CD14-positive monocyte (primary cell): ENCODE data around the gene CAPN11. TPM values are rescaled to one million over a fixed set of nuclear protein-coding genes. Genes with fewer than 3 reads are reported as not detected.

ENCODE experiments used
- DNase-seq, 3 donors: peaks; one replicate each; pipeline ENCODE4 v3.0.0-alpha.2; 2011 to 2022
- H2AFZ ChIP-seq: 2 replicates; pipeline ENCODE4 v1.6.0; 2012; ENCODE audit warnings: mild to moderate bottlenecking, low read depth, low read length, inconsistent platforms; ENCODE audit not compliant: insufficient read depth, poor library complexity, severe bottlenecking
- H3K27ac ChIP-seq, 2 donors: 1 replicate in 1 of 2; 2 replicates in 1 of 2; pipeline ENCODE4 v1.5.1; 2012 to 2013; ENCODE audit warnings: low read length in 2 of 2, control low read depth in 1 of 2, inconsistent platforms in 1 of 2, low read depth in 1 of 2, mild to moderate bottlenecking in 1 of 2
- H3K27me3 ChIP-seq, 2 donors: one replicate each; pipeline versions ENCODE4 v1.6.0 to v1.6.1; 2011 to 2013; ENCODE audit warnings: low read length in 2 of 2; ENCODE audit not compliant: control insufficient read depth in 2 of 2, insufficient read depth in 2 of 2
- H3K36me3 ChIP-seq, 2 donors: replicated peaks in 1 of 2; 1 replicate in 1 of 2; 2 replicates in 1 of 2; pipeline versions ENCODE4 v1.5.1 to v1.6.1; 2012 to 2013; ENCODE audit warnings: low read length in 2 of 2, control low read depth in 1 of 2, inconsistent platforms in 1 of 2, mild to moderate bottlenecking in 1 of 2; ENCODE audit not compliant: insufficient read depth in 2 of 2, control insufficient read depth in 1 of 2
- H3K4me1 ChIP-seq, 2 donors: 1 replicate in 1 of 2; 2 replicates in 1 of 2; pipeline versions ENCODE4 v1.5.1 to v1.6.1; 2012 to 2013; ENCODE audit warnings: low read length in 2 of 2, control low read depth in 1 of 2, inconsistent platforms in 1 of 2, mild to moderate bottlenecking in 1 of 2, moderate library complexity in 1 of 2; ENCODE audit not compliant: insufficient read depth in 2 of 2, control insufficient read depth in 1 of 2
- H3K4me2 ChIP-seq: replicated peaks from 2 replicates; pipeline ENCODE3; 2012; ENCODE audit warnings: low read length, moderate library complexity, mild to moderate bottlenecking; ENCODE audit not compliant: poor library complexity, severe bottlenecking; ENCODE audit errors: extremely low read depth
- H3K4me3 ChIP-seq, 3 experiments: fragments of 200-600 bp in 1 of 3; sonication (generic) in 1 of 3; replicated peaks in 1 of 3; 1 replicate in 2 of 3; 2 replicates in 1 of 3; pipeline ENCODE4 v1.5.1; 2011 to 2013; ENCODE audit warnings: low read length in 3 of 3, mild to moderate bottlenecking in 3 of 3, control low read depth in 2 of 3, low read depth in 2 of 3, inconsistent platforms in 1 of 3, moderate library complexity in 1 of 3
- H3K79me2 ChIP-seq: 2 replicates; pipeline ENCODE4 v1.6.0; 2012; ENCODE audit warnings: mild to moderate bottlenecking, control low read depth, inconsistent platforms, low read length, moderate library complexity; ENCODE audit not compliant: insufficient read depth
- H3K9ac ChIP-seq: 2 replicates; pipeline ENCODE4 v1.6.0; 2017; ENCODE audit warnings: low read length, mild to moderate bottlenecking; ENCODE audit not compliant: insufficient read depth, poor library complexity, severe bottlenecking
- H3K9me3 ChIP-seq, 2 donors: replicated peaks in 1 of 2; 1 replicate in 1 of 2; 2 replicates in 1 of 2; pipeline versions ENCODE4 v1.5.1 to v1.6.1; 2012 to 2013; ENCODE audit warnings: low read length in 2 of 2, control low read depth in 1 of 2; ENCODE audit not compliant: control insufficient read depth in 1 of 2, insufficient read depth in 1 of 2
- H4K20me1 ChIP-seq: 2 replicates; pipeline ENCODE4 v1.6.0; 2012; ENCODE audit warnings: mild to moderate bottlenecking, low read length, control low read depth, moderate library complexity; ENCODE audit not compliant: insufficient read depth
- H3K27ac Mint-ChIP-seq, 7 donors: one replicate each; pipeline ENCODE4 v1.8.0; 2020; ENCODE audit warnings: mild to moderate bottlenecking in 7 of 7, mixed read lengths in 7 of 7, moderate library complexity in 6 of 7, inconsistent platforms in 2 of 7
- H3K27me3 Mint-ChIP-seq, 3 donors: one replicate each; pipeline ENCODE4 v1.8.0; 2021 to 2022; ENCODE audit warnings: low read depth in 3 of 3, mild to moderate bottlenecking in 3 of 3, mixed read lengths in 3 of 3, moderate library complexity in 3 of 3, inconsistent platforms in 1 of 3
- H3K36me3 Mint-ChIP-seq, 2 donors: one replicate each; pipeline ENCODE4 v1.8.0; 2020; ENCODE audit warnings: mixed read lengths in 2 of 2, inconsistent platforms in 1 of 2, mild to moderate bottlenecking in 1 of 2
- H3K4me1 Mint-ChIP-seq: one replicate; pipeline ENCODE4 v1.8.0; 2020; ENCODE audit warnings: mild to moderate bottlenecking, mixed read lengths
- H3K4me3 Mint-ChIP-seq, 2 donors: one replicate each; pipeline ENCODE4 v1.8.0; 2020; ENCODE audit warnings: mild to moderate bottlenecking in 2 of 2, mixed read lengths in 2 of 2, moderate library complexity in 1 of 2
- H3K9me3 Mint-ChIP-seq, 7 donors: one replicate each; pipeline ENCODE4 v1.8.0; 2020 to 2022; ENCODE audit warnings: mixed read lengths in 7 of 7, mild to moderate bottlenecking in 6 of 7, moderate library complexity in 6 of 7, inconsistent platforms in 2 of 7
- CTCF ChIP-seq: fragments of 200-600 bp; IDR thresholded peaks from one replicate; pipeline ENCODE4 v1.8.0; 2022; ENCODE audit warnings: antibody characterized with exemption, mild to moderate bottlenecking
- WGBS: methylation state at CpG from one replicate; pipeline ENCODE4 v1.1.5; 2013; ENCODE audit warnings: missing lambda C conversion rate; ENCODE audit not compliant: insufficient coverage; 5-methylcytosine and 5-hydroxymethylcytosine counted together
- intact Hi-C, 2 donors: fragments of 100-400 bp; cut with micrococcal nuclease; formaldehyde crosslinking; loops; one replicate each; pipeline versions ENCODE4 v1.15.0 to v1.15.1; 2023
- polyA plus RNA-seq, 3 donors: library from polyadenylated mRNA; depleted of rRNA in 1 of 3; unstranded in 2 of 3; stranded (reverse) in 1 of 3; fragments of 300-500 nt in 2 of 3; fragments of >200 nt in 1 of 3; fragmentation: Illumina TruSeq in 2 of 3; gene quantifications; 1 replicate in 2 of 3; 2 replicates in 1 of 3; pipeline ENCODE4 v1.2.3, GENCODE V29; 2012 to 2021

Gene CAPN11
- polyA plus RNA-seq, 3 donors = 0.11 TPM; not detected in 2

- no peak for TF ChIP-seq CTCF
- Histone ChIP-seq H2AFZ (no peak overlapping the region), H3K9ac (no peak overlapping the region)
Measured at GRCh38 chr6:44202332-44202971, 43.8 kb downstream of the CAPN11 start.

GRCh38 chr6:44202972-44203750 lies 44.5 kb downstream of the CAPN11 start:
- H3K4me1 Mint-ChIP-seq = no peaks in the 10 kb centered on the region
- H3K4me3 Mint-ChIP-seq = no peak overlapping the region
- intact Hi-C loops = no loop called here
- no peak for DNase-seq
- no peak overlapping the region for H3K27ac Mint-ChIP-seq
- H3K4me3 ChIP-seq = no peak overlapping the region
- no peaks in the 10 kb centered on the region for H4K20me1 ChIP-seq
- no peak for TF ChIP-seq CTCF
- H3K4me2 ChIP-seq = no peak overlapping the region
- no peaks in the 10 kb centered on the region for H3K4me1 ChIP-seq
- no peak overlapping the region for H3K9ac ChIP-seq
- no peaks in the 10 kb centered on the region for H3K36me3 ChIP-seq
- H3K36me3 Mint-ChIP-seq = no peaks in the 10 kb centered on the region
- no peak overlapping the region for H2AFZ ChIP-seq
- no peaks in the 10 kb centered on the region for H3K9me3 Mint-ChIP-seq
- peaks cover 0 to 3% (median 3%) of the 10 kb centered on the region in 3 donors for H3K27me3 Mint-ChIP-seq
- H3K79me2 ChIP-seq = no peaks in the 10 kb centered on the region
- 100% methylated on average over 5 of the region's 11 CpGs for WGBS
- no peaks in the 10 kb centered on the region for H3K27me3 ChIP-seq
- H3K9me3 ChIP-seq = no peaks in the 10 kb centered on the region
- H3K27ac ChIP-seq = no peak overlapping the region

More at GRCh38 chr6:44202332-44202971, 43.8 kb downstream of the CAPN11 start:
- no peak overlapping the region for H3K27ac Mint-ChIP-seq
- Histone ChIP-seq H3K4me1 (no peaks in the 10 kb centered on the region), H3K27me3 (no peaks in the 10 kb centered on the region), H3K36me3 (no peaks in the 10 kb centered on the region), H3K4me2 (no peak overlapping the region), H3K27ac (no peak overlapping the region), H3K79me2 (no peaks in the 10 kb centered on the region), H4K20me1 (no peaks in the 10 kb centered on the region), H3K9me3 (no peaks in the 10 kb centered on the region), H3K4me3 (no peak overlapping the region)
- H3K9me3 Mint-ChIP-seq = no peaks in the 10 kb centered on the region
- H3K27me3 Mint-ChIP-seq = peaks cover 0 to 4% (median 3%) of the 10 kb centered on the region in 3 donors
- WGBS = 100% methylated on average over 3 of the region's 4 CpGs
- H3K4me1 Mint-ChIP-seq = no peaks in the 10 kb centered on the region
- no peak overlapping the region for H3K4me3 Mint-ChIP-seq
- no peak for DNase-seq
- intact Hi-C loops = no loop called here
- no peaks in the 10 kb centered on the region for H3K36me3 Mint-ChIP-seq
